ENCODE data around the gene TLCD5.
A peak's percentile ranks its signal among the peaks of the same experiment; 100 is the strongest.

Gene TLCD5

GRCh38 chr11:120308081-120308480, 17.0 kb upstream of the TLCD5 start:
- no peak for DNase-seq

GRCh38 chr11:120310870-120311269, 14.2 kb upstream of the TLCD5 start:
- no peak for DNase-seq

GRCh38 chr11:120314861-120315260, 10.2 kb upstream of the TLCD5 start:
- no peak for DNase-seq

GRCh38 chr11:120316880-120317688, 8.0 kb upstream of the TLCD5 start:
- no peak for DNase-seq

GRCh38 chr11:120317689-120318480, 7.2 kb upstream of the TLCD5 start:
- DNase-seq, result no peak

- DNase-seq, result no peak
These were observed 6.2 kb upstream of the TLCD5 start for GRCh38 chr11:120318906-120319305.

DNA sequence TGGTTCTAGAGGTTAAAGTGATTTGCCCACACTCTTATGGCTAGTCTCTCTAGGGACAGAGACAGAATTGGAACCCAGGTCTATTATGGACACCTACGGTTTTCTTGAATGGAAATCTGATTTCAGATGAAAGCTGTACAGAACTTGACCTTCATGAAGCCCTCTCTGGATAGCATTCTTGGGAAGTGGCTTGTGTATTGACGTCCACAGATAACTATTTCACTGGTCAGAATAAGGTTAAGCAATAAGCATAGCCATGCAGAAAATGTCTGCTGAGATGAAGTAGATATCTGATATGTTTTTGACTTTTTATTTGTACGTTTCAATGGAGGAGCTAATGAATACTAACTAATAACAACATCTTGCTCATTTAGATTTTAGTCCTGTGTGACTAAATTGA, 1.1 kb downstream of the TLCD5 start:
- DNase-seq, result no peak

DNA sequence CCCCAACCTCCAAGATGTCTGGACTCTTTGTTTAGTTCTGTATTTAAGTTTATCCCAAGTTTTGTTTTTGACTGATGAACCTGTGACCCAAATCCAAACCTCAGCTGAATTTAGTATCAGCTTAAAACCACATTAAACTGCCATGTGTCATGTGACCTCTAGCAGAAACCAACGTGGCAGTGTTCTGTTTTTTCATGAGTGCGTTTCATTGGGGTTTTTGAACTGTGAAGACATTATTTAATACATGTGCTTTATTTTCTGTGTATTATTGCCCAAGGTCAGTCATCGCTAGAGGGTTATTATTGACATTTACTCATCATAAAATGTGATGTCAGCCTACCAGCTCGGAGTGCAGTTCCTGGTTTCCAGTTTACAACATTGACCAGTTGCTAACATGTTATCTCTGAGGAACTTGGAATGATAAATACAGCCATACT, 1.8 kb downstream of the TLCD5 start:
- DNase-seq, result no peak

- DNase-seq, result no peak
These were observed 2.2 kb downstream of the TLCD5 start for GRCh38 chr11:120327311-120327710.

GRCh38 chr11:120329556-120329955, 4.5 kb downstream of the TLCD5 start:
- DNase-seq, result no peak

DNA sequence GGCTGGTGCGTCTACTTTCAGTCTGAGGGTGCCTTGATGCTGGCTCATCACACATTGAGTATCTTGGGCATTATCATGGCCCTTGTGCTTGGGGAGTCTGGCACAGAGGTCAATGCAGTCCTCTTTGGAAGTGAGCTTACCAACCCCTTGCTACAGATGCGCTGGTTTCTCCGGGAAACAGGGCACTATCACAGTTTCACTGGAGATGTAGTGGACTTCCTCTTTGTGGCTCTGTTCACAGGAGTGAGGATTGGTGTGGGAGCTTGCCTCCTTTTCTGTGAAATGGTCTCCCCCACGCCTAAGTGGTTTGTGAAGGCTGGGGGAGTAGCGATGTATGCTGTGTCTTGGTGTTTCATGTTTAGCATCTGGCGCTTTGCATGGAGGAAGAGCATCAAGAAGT, 4.9 kb downstream of the TLCD5 start:
- DNase-seq, result no peak

- DNase-seq, result no peak
These were observed 6.3 kb downstream of the TLCD5 start for GRCh38 chr11:120331301-120331996.

- DNase-seq, result no peak
These were observed 8.0 kb downstream of the TLCD5 start for GRCh38 chr11:120332822-120333716.

GRCh38 chr11:120333801-120334200, 8.7 kb downstream of the TLCD5 start:
- no peak for DNase-seq

GRCh38 chr11:120334332-120334731, 9.2 kb downstream of the TLCD5 start:
- no peak for DNase-seq

DNA sequence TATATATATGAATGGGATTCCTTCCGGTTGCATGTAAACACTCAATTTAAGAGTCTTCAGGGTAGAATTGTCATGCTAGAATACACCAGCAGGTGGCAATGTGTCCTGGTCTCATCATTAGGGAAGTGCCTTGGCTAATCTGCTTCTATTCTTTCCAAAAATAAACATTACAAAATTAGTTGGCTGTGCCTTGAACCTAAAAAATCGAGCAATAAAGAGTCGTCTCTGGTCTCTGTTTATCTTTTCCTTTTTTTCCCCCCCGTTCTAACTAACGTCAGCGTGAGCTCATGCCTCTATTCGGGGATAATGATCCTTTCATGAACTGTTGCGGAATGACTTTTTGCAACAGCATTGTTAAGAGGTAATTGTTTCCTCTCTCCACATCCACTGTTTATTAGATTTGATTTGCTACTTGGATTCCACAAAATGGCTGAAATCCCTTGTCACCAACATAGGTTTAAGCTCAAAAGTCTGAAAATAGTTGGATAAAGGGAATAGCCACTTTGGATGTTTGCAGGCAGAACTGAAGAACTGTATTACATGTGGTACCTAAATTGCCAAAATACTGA, 9.9 kb downstream of the TLCD5 start:
- DNase-seq, result peak; percentile 51

DNA sequence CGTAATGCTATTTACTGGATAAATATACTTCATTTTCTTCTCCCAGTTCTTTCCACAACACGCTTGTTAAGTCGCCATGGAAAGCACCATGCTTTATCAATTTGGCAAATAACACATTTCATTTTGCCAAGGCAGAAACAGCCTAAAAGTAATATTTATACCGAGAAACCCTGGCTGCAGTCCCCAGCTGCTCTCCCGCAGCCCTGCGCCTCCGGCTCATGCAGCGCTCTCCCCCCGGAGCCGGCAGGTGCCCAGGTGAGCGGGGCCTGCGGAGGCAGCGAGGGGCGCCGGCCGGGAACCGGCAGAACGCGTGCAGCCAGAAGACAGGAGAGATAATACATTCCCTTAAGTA, 10.4 kb downstream of the TLCD5 start:
- no peak for DNase-seq

- peak; percentile 76 for DNase-seq
These were observed 11.0 kb downstream of the TLCD5 start, which contains the start of gene ARHGEF12 for GRCh38 chr11:120335908-120336640. Gene ARHGEF12 (plus strand): TSS chr11:120336413. CDS start chr11:120337244, 831 bp downstream.

GRCh38 chr11:120336641-120337354, 11.7 kb downstream of the TLCD5 start:
- peak; percentile 42 for DNase-seq

- no peak for DNase-seq
These were observed 12.4 kb downstream of the TLCD5 start for GRCh38 chr11:120337355-120338106.

Data from activated CD8-positive, alpha-beta memory T cell treated with anti-CD3 and anti-CD28 coated beads, Interleukin-2, amount 50 U/mL, for 4 hours (primary cell).